ENCODE results near the gene USH2A.
A peak's percentile ranks its signal among the peaks of the same experiment; 100 is the strongest.

The USH2A gene

GRCh38 chr1:215612391-215612790 is 810.9 kb downstream of the USH2A start:
- H3K4me3 ChIP-seq (ENCODE audit: low read length) = no peak overlapping the region
- no peak for TF ChIP-seq CTCF (conservative IDR thresholded peaks at IDR 0.05; ENCODE audit: low read depth, low read length)
- DNase-seq (ENCODE audit: low read depth) = no peak

- no peak for TF ChIP-seq CTCF (conservative IDR thresholded peaks at IDR 0.05; ENCODE audit: low read depth, low read length)
- DNase-seq (ENCODE audit: low read depth) = no peak
These were observed 814.6 kb downstream of the USH2A start for GRCh38 chr1:215608646-215609045.

GRCh38 chr1:215607412-215607811 is 815.8 kb downstream of the USH2A start:
- DNase-seq (ENCODE audit: low read depth) = no peak
- H3K4me3 ChIP-seq (ENCODE audit: low read length) = no peak overlapping the region
- no peak for TF ChIP-seq CTCF (conservative IDR thresholded peaks at IDR 0.05; ENCODE audit: low read depth, low read length)

More at GRCh38 chr1:215608646-215609045, 814.6 kb downstream of the USH2A start:
- H3K4me3 ChIP-seq (ENCODE audit: low read length) = no peak overlapping the region

GRCh38 chr1:215606564-215607168 is 816.6 kb downstream of the USH2A start:
- no peak for DNase-seq (ENCODE audit: low read depth)
- TF ChIP-seq CTCF (conservative IDR thresholded peaks at IDR 0.05; ENCODE audit: low read depth, low read length) = peak; percentile 37
- no peak overlapping the region for H3K4me3 ChIP-seq (ENCODE audit: low read length)

- no peak for TF ChIP-seq CTCF (conservative IDR thresholded peaks at IDR 0.05; ENCODE audit: low read depth, low read length)
- H3K4me3 ChIP-seq (ENCODE audit: low read length) = no peak overlapping the region
- DNase-seq (ENCODE audit: low read depth) = no peak
These were observed 817.2 kb downstream of the USH2A start for GRCh38 chr1:215606036-215606435.

DNA sequence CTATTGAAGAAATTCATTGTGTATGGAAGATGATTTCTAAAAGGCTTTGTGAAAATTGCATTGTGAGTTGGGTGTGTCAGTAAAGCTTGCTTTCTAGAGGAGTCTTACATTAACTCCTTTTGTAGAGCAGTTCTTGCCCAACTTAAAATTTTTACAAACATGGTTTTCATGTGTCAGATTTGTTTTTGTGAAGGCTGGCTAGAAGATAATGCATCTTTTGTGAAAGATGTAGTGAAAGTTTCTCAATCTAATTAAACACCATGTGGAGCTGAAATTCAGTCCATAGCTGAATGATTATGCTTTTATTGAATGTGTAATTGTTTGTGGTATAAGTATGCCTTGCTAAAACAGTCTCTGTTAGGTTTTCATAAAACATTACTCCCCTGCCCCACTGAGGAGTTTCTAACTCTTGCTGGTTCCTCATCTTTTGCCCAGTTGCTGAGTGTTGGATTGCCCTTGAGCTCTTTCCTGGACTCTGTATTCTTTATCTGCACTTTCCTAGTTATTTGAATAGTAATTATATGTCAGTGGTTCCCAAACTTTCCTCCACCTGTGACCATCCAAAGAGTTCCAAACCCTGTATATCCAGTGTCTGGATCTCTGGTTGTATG is 818.1 kb downstream of the USH2A start:
- DNase-seq (ENCODE audit: low read depth) = no peak
- no peak for TF ChIP-seq CTCF (conservative IDR thresholded peaks at IDR 0.05; ENCODE audit: low read depth, low read length)
- no peak overlapping the region for H3K4me3 ChIP-seq (ENCODE audit: low read length)

- DNase-seq (ENCODE audit: low read depth) = no peak
- no peak overlapping the region for H3K4me3 ChIP-seq (ENCODE audit: low read length)
- TF ChIP-seq CTCF (conservative IDR thresholded peaks at IDR 0.05; ENCODE audit: low read depth, low read length) = no peak
These were observed 819.9 kb downstream of the USH2A start for GRCh38 chr1:215603319-215603718.
